ENCODE results near the gene NPR2. TPM values are rescaled to one million over a fixed set of nuclear protein-coding genes. Genes with fewer than 3 reads are reported as not detected.

Gene NPR2
- polyA plus RNA-seq, 1 of the 3 experiments (the other 2 are of a cell fraction): 13.5 TPM

DNA sequence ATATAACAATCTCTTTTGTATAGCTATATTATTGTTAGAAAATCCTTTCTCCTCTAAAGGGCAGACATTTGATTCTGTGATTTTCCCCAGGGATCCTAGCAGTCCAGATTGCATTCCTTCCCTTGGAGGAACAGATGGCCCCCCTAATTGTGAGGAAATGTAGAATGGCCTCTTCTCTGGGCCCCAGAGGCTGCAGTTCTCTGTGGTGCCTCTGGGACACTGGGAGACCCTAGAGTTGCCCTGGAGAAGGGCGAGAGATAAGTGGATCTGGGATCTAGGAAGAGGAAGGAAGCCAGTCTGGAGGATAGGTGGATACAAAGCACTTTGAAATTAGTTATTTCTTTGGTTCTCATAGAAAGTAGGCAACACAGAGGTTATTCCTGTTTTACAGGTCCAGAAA, 25.3 kb downstream of the NPR2 start:
- DNase-seq: peak; percentile 39
- 71% methylated on average over 1 of the region's 1 CpG for WGBS (ENCODE audit: low lambda C conversion rate)
- H3K9ac ChIP-seq: no peak overlapping the region
- no peak overlapping the region for H3K4me2 ChIP-seq
- no peaks in the 10 kb centered on the region for H3K27me3 ChIP-seq (ENCODE audit: insufficient read depth)
- no peaks in the 10 kb centered on the region for H4K20me1 ChIP-seq (ENCODE audit: insufficient read depth)
- no peak overlapping the region for H3K4me3 ChIP-seq (ENCODE audit: low read depth in 2 of 2, low read length in 1 of 2)
- H3K79me2 ChIP-seq (ENCODE audit: insufficient read depth): peaks cover 8% of the 10 kb centered on the region; the same call in 1 of the 2 replicates
- ChIA-PET CTCF (interaction anchor here (5.2 kb wide), 1 partner anchor 9 kb away, joined by 30 read pairs; no protein-coding TSS in a partner anchor), POLR2A (no interaction called here)
- no peak for TF ChIP-seq ELF1 (IDR thresholded peaks at IDR 0.05)
- no peak for TF ChIP-seq FOXJ3 (CRISPR knock-in tag; IDR thresholded peaks at IDR 0.05)
- TF ChIP-seq CTCF (IDR thresholded peaks at IDR 0.05): no peak; the same call in 1 of the 2 replicates
- no peak overlapping the region for H2AFZ ChIP-seq (ENCODE audit: low read depth)
- peaks cover 7 to 26% of the 10 kb centered on the region in 2 experiments; a peak in 3 of 4 replicates for H3K4me1 ChIP-seq (ENCODE audit: control insufficient read depth in 1 of 2, insufficient read depth in 2 of 2, low read depth in 1 of 2, low read length in 1 of 2)
- no peaks in the 10 kb centered on the region for H3K9me3 ChIP-seq
- H3K36me3 ChIP-seq (replicated peaks in 1 of 2; ENCODE audit: control insufficient read depth in 1 of 2, insufficient read depth in 2 of 2, low read length in 1 of 2): no peaks in the 10 kb centered on the region
- H3F3A ChIP-seq (replicated peaks; ENCODE audit: insufficient read depth): peaks cover 24% of the 10 kb centered on the region
- H3K9me2 ChIP-seq: no peaks in the 10 kb centered on the region
- no peak overlapping the region for H3K27ac ChIP-seq (ENCODE audit: low read depth in 2 of 2, low read length in 1 of 2)

GRCh38 chr9:35818341-35818740, 26.9 kb downstream of the NPR2 start:
- no peaks in the 10 kb centered on the region for H3K27me3 ChIP-seq (ENCODE audit: insufficient read depth)
- CTCF ChIA-PET: interaction anchor here (1.2 kb wide), 1 partner anchor 28 kb away, joined by 4 read pairs; no protein-coding TSS in a partner anchor
- H3K9me3 ChIP-seq: no peaks in the 10 kb centered on the region
- TF ChIP-seq EZH2phosphoT487 (IDR thresholded peaks at IDR 0.05; ENCODE audit: borderline replicate concordance, low read depth) (no peak), POLR2AphosphoS5 (IDR thresholded peaks at IDR 0.05; ENCODE audit: low read depth, low read length) (no peak), RXRA (IDR thresholded peaks at IDR 0.05; ENCODE audit: borderline replicate concordance, low read depth) (no peak), TEAD4 (IDR thresholded peaks at IDR 0.05; ENCODE audit: borderline replicate concordance, insufficient read depth) (no peak), IRF3 (IDR thresholded peaks at IDR 0.05; ENCODE audit: low read depth, low read length) (no peak), SIN3A (IDR thresholded peaks at IDR 0.05; ENCODE audit: borderline replicate concordance, low read depth, low read length) (no peak), SMC3 (IDR thresholded peaks at IDR 0.05; ENCODE audit: low read depth, low read length) (no peak), TAF1 (IDR thresholded peaks at IDR 0.05; ENCODE audit: borderline replicate concordance, low read depth, low read length) (no peak), RFX5 (IDR thresholded peaks at IDR 0.05; ENCODE audit: low read length) (no peak), EP300 (IDR thresholded peaks at IDR 0.05; ENCODE audit: borderline replicate concordance in 1 of 2, low read depth in 1 of 2, low read length in 1 of 2) (no peak), PBX3 (IDR thresholded peaks at IDR 0.05) (no peak), NFIC (IDR thresholded peaks at IDR 0.05; ENCODE audit: borderline replicate concordance) (no peak), FOSL2 (IDR thresholded peaks at IDR 0.05; ENCODE audit: borderline replicate concordance, low read depth) (no peak), RAD21 (IDR thresholded peaks at IDR 0.05; ENCODE audit: low read length) (no peak), JUND (IDR thresholded peaks at IDR 0.05) (no peak), ELF1 (IDR thresholded peaks at IDR 0.05) (no peak), CHD2 (IDR thresholded peaks at IDR 0.05; ENCODE audit: low read length, partially characterized antibody) (no peak)
- TF ChIP-seq, protein P1, sequence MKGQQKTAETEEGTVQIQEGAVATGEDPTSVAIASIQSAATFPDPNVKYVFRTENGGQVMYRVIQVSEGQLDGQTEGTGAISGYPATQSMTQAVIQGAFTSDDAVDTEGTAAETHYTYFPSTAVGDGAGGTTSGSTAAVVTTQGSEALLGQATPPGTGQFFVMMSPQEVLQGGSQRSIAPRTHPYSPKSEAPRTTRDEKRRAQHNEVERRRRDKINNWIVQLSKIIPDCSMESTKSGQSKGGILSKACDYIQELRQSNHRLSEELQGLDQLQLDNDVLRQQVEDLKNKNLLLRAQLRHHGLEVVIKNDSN (IDR thresholded peaks at IDR 0.05; ENCODE audit: borderline replicate concordance, low read depth): no peak
- TF ChIP-seq, protein P2, sequence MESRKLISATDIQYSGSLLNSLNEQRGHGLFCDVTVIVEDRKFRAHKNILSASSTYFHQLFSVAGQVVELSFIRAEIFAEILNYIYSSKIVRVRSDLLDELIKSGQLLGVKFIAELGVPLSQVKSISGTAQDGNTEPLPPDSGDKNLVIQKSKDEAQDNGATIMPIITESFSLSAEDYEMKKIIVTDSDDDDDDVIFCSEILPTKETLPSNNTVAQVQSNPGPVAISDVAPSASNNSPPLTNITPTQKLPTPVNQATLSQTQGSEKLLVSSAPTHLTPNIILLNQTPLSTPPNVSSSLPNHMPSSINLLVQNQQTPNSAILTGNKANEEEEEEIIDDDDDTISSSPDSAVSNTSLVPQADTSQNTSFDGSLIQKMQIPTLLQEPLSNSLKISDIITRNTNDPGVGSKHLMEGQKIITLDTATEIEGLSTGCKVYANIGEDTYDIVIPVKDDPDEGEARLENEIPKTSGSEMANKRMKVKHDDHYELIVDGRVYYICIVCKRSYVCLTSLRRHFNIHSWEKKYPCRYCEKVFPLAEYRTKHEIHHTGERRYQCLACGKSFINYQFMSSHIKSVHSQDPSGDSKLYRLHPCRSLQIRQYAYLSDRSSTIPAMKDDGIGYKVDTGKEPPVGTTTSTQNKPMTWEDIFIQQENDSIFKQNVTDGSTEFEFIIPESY (IDR thresholded peaks at IDR 0.05; ENCODE audit: borderline replicate concordance, low read depth): no peak

More at GRCh38 chr9:35818341-35818740, 26.9 kb downstream of the NPR2 start:
- H3K36me3 ChIP-seq (replicated peaks in 1 of 2; ENCODE audit: control insufficient read depth in 1 of 2, insufficient read depth in 2 of 2, low read length in 1 of 2): no peaks in the 10 kb centered on the region
- no peaks in the 10 kb centered on the region for H3K9me2 ChIP-seq
- H4K20me1 ChIP-seq (ENCODE audit: insufficient read depth): no peaks in the 10 kb centered on the region
- H3F3A ChIP-seq (replicated peaks; ENCODE audit: insufficient read depth): peaks cover 17% of the 10 kb centered on the region
- 96% methylated on average over 3 of the region's 3 CpGs for WGBS (ENCODE audit: low lambda C conversion rate)
- no peak for DNase-seq
- H2AFZ ChIP-seq (ENCODE audit: low read depth): no peak overlapping the region
- H3K9ac ChIP-seq: no peak overlapping the region
- H3K79me2 ChIP-seq (ENCODE audit: insufficient read depth): peaks cover 8% of the 10 kb centered on the region; the same call in 1 of the 2 replicates
- H3K4me3 ChIP-seq (ENCODE audit: low read depth in 2 of 2, low read length in 1 of 2): no peak overlapping the region
- peaks cover 7 to 10% of the 10 kb centered on the region in 2 experiments; a peak in 3 of 4 replicates for H3K4me1 ChIP-seq (ENCODE audit: control insufficient read depth in 1 of 2, insufficient read depth in 2 of 2, low read depth in 1 of 2, low read length in 1 of 2)
- no peak overlapping the region for H3K4me2 ChIP-seq
- H3K27ac ChIP-seq (ENCODE audit: low read depth in 2 of 2, low read length in 1 of 2): no peak overlapping the region
- POLR2A ChIA-PET: no interaction called here

Measured in SK-N-SH (cell line).